GM12865 (cell line): ENCODE measurements around the gene GPRC5B.

ENCODE experiments used
- DNase-seq: peaks from one replicate; pipeline ENCODE4 v3.0.0; 2010; ENCODE audit warnings: low read depth
- H3K4me3 ChIP-seq: 2 replicates; pipeline ENCODE4 v1.5.1; 2011; ENCODE audit warnings: mild to moderate bottlenecking, low read depth, low read length, control low read depth
- TF ChIP-seq, protein P1 (sequence below): IDR thresholded peaks from 2 replicates; pipeline ENCODE4 v1.5.1; 2011; ENCODE audit warnings: low read length, control low read depth, low read depth, inconsistent platforms; ENCODE audit not compliant: insufficient read depth; ENCODE audit errors: missing control alignments

The GPRC5B gene

GRCh38 chr16:19850131-19850817, 34.4 kb downstream of the GPRC5B start:
- DNase-seq, result no peak
- TF ChIP-seq, protein P1, sequence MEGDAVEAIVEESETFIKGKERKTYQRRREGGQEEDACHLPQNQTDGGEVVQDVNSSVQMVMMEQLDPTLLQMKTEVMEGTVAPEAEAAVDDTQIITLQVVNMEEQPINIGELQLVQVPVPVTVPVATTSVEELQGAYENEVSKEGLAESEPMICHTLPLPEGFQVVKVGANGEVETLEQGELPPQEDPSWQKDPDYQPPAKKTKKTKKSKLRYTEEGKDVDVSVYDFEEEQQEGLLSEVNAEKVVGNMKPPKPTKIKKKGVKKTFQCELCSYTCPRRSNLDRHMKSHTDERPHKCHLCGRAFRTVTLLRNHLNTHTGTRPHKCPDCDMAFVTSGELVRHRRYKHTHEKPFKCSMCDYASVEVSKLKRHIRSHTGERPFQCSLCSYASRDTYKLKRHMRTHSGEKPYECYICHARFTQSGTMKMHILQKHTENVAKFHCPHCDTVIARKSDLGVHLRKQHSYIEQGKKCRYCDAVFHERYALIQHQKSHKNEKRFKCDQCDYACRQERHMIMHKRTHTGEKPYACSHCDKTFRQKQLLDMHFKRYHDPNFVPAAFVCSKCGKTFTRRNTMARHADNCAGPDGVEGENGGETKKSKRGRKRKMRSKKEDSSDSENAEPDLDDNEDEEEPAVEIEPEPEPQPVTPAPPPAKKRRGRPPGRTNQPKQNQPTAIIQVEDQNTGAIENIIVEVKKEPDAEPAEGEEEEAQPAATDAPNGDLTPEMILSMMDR, result no peak
- H3K4me3 ChIP-seq, result no peak overlapping the region

DNA sequence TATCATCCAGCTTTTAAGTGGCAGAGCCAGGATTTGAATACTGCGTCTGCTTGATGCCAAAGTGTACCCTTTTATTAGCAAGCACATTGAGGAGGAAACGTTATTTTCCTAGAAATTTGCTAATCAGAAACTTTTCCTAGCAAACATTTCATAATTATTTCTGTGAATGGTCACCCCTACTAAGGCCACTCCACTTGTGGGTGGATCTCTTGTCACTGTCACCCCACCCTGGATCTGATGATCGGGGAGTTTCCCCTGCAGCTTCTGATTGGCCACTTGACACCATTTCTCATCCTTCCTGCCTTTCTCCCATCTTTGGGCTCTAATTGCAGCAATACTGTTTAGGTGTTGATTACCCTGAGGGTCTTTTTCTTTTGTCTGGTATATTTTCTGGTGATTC, 35.9 kb downstream of the GPRC5B start:
- TF ChIP-seq, protein P1, result no peak
- no peak overlapping the region for H3K4me3 ChIP-seq
- no peak for DNase-seq

DNA sequence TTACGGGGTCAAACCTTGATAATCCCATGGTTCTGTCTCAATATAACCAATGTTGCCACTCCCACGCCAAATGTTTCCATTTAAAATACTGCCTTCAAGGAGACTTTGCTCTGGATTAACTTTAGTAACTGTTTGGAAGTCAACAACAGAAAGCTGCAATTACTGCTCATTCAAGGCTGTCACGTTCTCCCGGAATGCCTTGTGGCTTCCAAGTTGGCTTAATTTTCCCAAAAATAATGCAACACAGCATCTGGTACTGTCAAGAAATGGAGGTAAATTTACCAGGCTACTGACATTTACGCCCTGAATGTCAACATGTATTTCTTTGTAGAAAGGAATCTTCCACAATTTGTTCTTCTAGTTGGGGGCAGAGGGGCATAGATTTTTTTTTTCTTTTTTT, 38.2 kb downstream of the GPRC5B start:
- TF ChIP-seq, protein P1, result no peak
- no peak for DNase-seq
- no peak overlapping the region for H3K4me3 ChIP-seq

DNA sequence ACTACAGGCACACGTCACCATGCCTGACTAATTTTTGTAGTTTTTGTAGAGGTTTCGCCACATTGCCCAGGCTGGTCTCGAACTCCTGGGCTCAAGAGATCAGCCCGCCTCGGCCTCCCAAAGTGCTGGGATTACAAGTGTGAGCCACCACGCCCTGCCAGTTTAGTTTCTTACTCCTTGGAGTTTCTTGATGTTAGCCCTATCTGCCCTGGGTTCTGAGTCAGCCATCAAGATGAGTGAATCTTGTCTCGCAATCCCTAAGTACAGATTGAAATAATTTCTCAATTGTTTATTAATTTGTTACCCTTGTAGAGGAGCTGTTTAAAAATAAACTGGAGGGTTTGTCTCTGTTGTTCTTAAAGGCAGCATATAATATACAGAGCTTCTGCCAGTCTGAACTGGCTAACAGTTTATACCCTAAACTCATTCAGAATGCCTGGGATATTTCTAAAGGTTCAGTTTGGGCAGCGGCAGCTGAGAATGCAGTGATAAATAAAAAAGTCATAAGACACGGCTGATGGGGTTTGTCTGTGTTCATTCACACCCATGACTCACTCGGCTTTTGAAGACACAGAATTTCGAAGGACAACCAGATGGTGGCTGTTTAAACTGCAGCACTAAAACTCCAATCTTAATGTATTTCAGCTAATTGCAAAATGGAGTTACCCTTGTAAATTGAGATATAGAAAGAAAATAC, 39.6 kb downstream of the GPRC5B start:
- no peak overlapping the region for H3K4me3 ChIP-seq
- no peak for DNase-seq
- TF ChIP-seq, protein P1, result no peak

- TF ChIP-seq, protein P1, result no peak
- no peak overlapping the region for H3K4me3 ChIP-seq
- no peak for DNase-seq
Observed at GRCh38 chr16:19843371-19843770, 41.3 kb downstream of the GPRC5B start.

- H3K4me3 ChIP-seq, result no peak overlapping the region
- no peak for DNase-seq
Observed at GRCh38 chr16:19842426-19843157, 42.1 kb downstream of the GPRC5B start.

More at GRCh38 chr16:19842426-19843157, 42.1 kb downstream of the GPRC5B start:
- TF ChIP-seq, protein P1, result no peak
